Diencephalon (tissue), 1 donor: ENCODE measurements around the gene CHRNB4. TPM values are rescaled to one million over a fixed set of nuclear protein-coding genes. Genes with fewer than 3 reads are reported as not detected.

ENCODE experiments used
- small RNA-seq: library from RNA; depleted of rRNA; stranded (forward); fragments of <200 nt; gene quantifications from one replicate; pipeline ENCODE3, GENCODE V24; 2014
- total RNA-seq: library from RNA; depleted of rRNA; stranded (reverse); fragments of >200 nt; gene quantifications from one replicate; pipeline ENCODE4 v1.2.3, GENCODE V29; 2014

The CHRNB4 gene
- total RNA-seq = 1.8 TPM

GRCh38 chr15:78641102-78641748, at the start of gene CHRNB4:
TSS of gene CHRNB4 (minus strand) at chr15:78641210. CDS start at chr15:78641133, 77 bp downstream.

GRCh38 chr15:78620527-78621421, 20.2 kb downstream of the CHRNB4 start, which contains the start of gene CHRNA3:
TSS of gene CHRNA3 (minus strand) at chr15:78620996. CDS start at chr15:78620794, 202 bp downstream.

Small RNA genes within 50 kb of the gene (small RNA-seq; reads per million reads assigned to genes)
- gene AC067863.2 = not detected

Other genes starting within 250 kb of the CHRNB4 start
- gene IREB2, start 203.0 kb downstream of the CHRNB4 start, total RNA-seq = 73.6 TPM
- gene HYKK, start 133.6 kb downstream of the CHRNB4 start, total RNA-seq = 0.92 TPM
- gene PSMA4, start 100.8 kb downstream of the CHRNB4 start, total RNA-seq = 133 TPM
- gene CHRNA5, start 75.7 kb downstream of the CHRNB4 start, total RNA-seq = 7.6 TPM
- gene CHRNA3, start 20.2 kb downstream of the CHRNB4 start, total RNA-seq = 4.8 TPM
- gene ADAMTS7, start 170.3 kb upstream of the CHRNB4 start, total RNA-seq = 6.0 TPM
- gene MORF4L1, start 231.7 kb upstream of the CHRNB4 start, total RNA-seq = 931 TPM